C4-2B (cell line): ENCODE data around the gene NATD1.

Experiments used
- ZFX ChIP-seq: fragments of 450-650 bp; IDR thresholded peaks from 2 replicates; pipeline ENCODE4 v1.6.1; 2017
- TF ChIP-seq, protein P1 (sequence below): fragments of 450-650 bp; conservative IDR thresholded peaks from 2 replicates; pipeline ENCODE4 v1.5.1; 2017; ENCODE audit warnings: mild to moderate bottlenecking

DNA sequence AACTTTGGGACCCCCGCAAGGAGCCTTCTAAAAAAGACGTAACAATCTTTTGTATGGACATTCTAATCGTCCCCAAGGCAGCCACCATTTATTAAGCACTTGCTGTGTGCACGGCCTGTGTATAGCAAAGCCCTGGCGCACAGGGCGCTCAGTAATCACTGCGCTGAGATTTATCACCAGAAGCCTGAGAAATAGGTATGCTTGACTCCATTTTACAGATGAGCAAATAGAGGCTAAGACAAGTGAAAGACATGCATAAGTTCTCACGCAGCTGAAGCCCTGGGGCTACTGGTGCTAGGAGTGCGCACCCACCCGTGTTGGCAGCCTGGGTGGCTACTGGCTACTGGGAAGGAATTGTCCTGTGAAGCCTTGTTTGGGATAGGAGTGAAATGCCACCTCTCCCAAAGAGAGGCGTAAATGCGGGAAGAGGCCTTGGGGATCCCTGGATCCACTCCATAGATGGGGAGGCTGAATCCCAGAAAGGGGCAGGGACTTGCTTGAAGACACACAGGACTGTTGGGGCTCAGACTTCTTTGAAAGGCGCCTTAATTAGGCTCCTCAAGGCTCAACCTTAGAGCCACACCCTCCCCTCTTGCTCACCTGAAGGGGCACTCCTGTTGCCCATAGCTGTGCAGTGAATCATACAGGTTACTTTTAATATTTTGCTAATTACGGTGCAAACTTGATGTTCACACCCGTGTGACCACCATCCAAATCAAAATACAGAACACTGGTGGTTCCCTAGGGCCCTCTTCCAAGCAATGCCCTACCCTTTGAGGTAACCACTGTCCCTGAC is 634 bp upstream of the NATD1 start:
- TF ChIP-seq, protein P1, sequence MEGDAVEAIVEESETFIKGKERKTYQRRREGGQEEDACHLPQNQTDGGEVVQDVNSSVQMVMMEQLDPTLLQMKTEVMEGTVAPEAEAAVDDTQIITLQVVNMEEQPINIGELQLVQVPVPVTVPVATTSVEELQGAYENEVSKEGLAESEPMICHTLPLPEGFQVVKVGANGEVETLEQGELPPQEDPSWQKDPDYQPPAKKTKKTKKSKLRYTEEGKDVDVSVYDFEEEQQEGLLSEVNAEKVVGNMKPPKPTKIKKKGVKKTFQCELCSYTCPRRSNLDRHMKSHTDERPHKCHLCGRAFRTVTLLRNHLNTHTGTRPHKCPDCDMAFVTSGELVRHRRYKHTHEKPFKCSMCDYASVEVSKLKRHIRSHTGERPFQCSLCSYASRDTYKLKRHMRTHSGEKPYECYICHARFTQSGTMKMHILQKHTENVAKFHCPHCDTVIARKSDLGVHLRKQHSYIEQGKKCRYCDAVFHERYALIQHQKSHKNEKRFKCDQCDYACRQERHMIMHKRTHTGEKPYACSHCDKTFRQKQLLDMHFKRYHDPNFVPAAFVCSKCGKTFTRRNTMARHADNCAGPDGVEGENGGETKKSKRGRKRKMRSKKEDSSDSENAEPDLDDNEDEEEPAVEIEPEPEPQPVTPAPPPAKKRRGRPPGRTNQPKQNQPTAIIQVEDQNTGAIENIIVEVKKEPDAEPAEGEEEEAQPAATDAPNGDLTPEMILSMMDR = no peak
- no peak for TF ChIP-seq ZFX
